HepG2 (cell line): ENCODE data around the gene CRADD. TPM values are rescaled to one million over a fixed set of nuclear protein-coding genes. Genes with fewer than 3 reads are reported as not detected.
A peak's percentile ranks its signal among the peaks of the same experiment; 100 is the strongest.

Experiments used
- ATAC-seq: fragments of 200-7000 bp; cut with Tn5 transposase; 3 replicates; pipeline ENCODE4 v1.9.1; 2020; ENCODE audit warnings: mild to moderate bottlenecking, moderate library complexity
- BruUV-seq: library from RNA; stranded (reverse); fragments of 400-500 nt; replicated peaks from 2 replicates; lab custom pipeline; 2021; lab: Mats Ljungman, UMichigan
- CTCF ChIA-PET: fragments of 300-600 bp; formaldehyde crosslinking; extraction: SDS; loops from one replicate; lab custom pipeline; 2021; ENCODE audit warnings: low total read pairs, inconsistent platforms, low intra/inter-chr PET ratio; lab: Yijun Ruan, JAX
- POLR2A ChIA-PET: fragments of 350-600 bp; sonication (Branson Sonifier 250); formaldehyde crosslinking; loops from one replicate; lab custom pipeline; 2020; ENCODE audit warnings: antibody characterized with exemption, inconsistent platforms; lab: Yijun Ruan, JAX
- DNase-seq: peaks from one replicate; pipeline ENCODE4 v3.0.0-alpha.2; 2015; ENCODE audit warnings: low spot score
- FAIRE-seq: peaks from 3 replicates; lab custom pipeline; 2011; peaks lifted over from hg19 to GRCh38; lab: Jason Lieb, UNC
- H2AFZ ChIP-seq: one replicate; pipeline ENCODE4 v1.6.1; 2011; ENCODE audit warnings: low read length, inconsistent platforms
- H3K27ac ChIP-seq: fragments of 300-600 bp; 3 replicates; pipeline ENCODE4 v1.8.0; 2011; ENCODE audit warnings: mixed run types, mild to moderate bottlenecking, mixed read lengths, low read length, inconsistent platforms; ENCODE audit not compliant: insufficient read depth; ENCODE audit errors: extremely low read length
- H3K27me3 ChIP-seq, 2 experiments: fragments of 200-600 bp in 1 of 2; 2 replicates in 1 of 2; 3 replicates in 1 of 2; pipeline versions ENCODE4 v1.6.0 to v1.8.0; 2011; ENCODE audit warnings: low read length in 2 of 2, mild to moderate bottlenecking in 2 of 2, moderate library complexity in 2 of 2, inconsistent platforms in 1 of 2; ENCODE audit not compliant: insufficient read depth in 2 of 2, control insufficient read depth in 1 of 2
- H3K36me3 ChIP-seq, 2 experiments: fragments of 200-600 bp in 1 of 2; replicated peaks in 1 of 2; 2 replicates in 1 of 2; 3 replicates in 1 of 2; pipeline versions ENCODE4 v1.5.1 to v1.8.0; 2011; ENCODE audit warnings: low read length in 2 of 2, inconsistent platforms in 1 of 2; ENCODE audit not compliant: insufficient read depth in 2 of 2, control insufficient read depth in 1 of 2
- H3K4me1 ChIP-seq: 2 replicates; pipeline ENCODE4 v1.5.1; 2012; ENCODE audit warnings: low read length, inconsistent platforms; ENCODE audit not compliant: insufficient read depth
- H3K4me2 ChIP-seq: 2 replicates; pipeline ENCODE4 v1.6.0; 2011; ENCODE audit warnings: low read depth, low read length, inconsistent platforms
- H3K4me3 ChIP-seq, 3 experiments: fragments of 200-600 bp in 1 of 3; sonication (generic), shearing (Covaris generic) in 1 of 3; replicated peaks in 1 of 3; 2 replicates each; pipeline ENCODE4 v1.5.1; 2011 to 2016; ENCODE audit warnings: low read length in 3 of 3, inconsistent platforms in 2 of 3, low read depth in 2 of 3, mild to moderate bottlenecking in 2 of 3, control low read depth in 1 of 3, mixed read lengths in 1 of 3; ENCODE audit not compliant: insufficient read depth in 1 of 3
- H3K79me2 ChIP-seq: one replicate; pipeline ENCODE4 v1.6.1; 2011; ENCODE audit warnings: low read length, inconsistent platforms; ENCODE audit not compliant: insufficient read depth
- H3K9ac ChIP-seq: 2 replicates; pipeline ENCODE4 v1.6.0; 2011; ENCODE audit warnings: mild to moderate bottlenecking, low read depth, low read length, inconsistent platforms; ENCODE audit not compliant: insufficient read depth
- H3K9me3 ChIP-seq: 2 replicates; pipeline ENCODE4 v1.5.1; 2012; ENCODE audit warnings: mild to moderate bottlenecking, low read length
- H4K20me1 ChIP-seq: 2 replicates; pipeline ENCODE4 v1.6.0; 2011; ENCODE audit warnings: inconsistent platforms, mild to moderate bottlenecking, low read length, moderate library complexity; ENCODE audit not compliant: insufficient read depth
- DNMT1 ChIP-seq: sonication (generic); formaldehyde crosslinking; IDR thresholded peaks from 2 replicates; pipeline ENCODE4 v1.5.1; 2020; ENCODE audit warnings: mild to moderate bottlenecking, missing genetic modification reagents
- FLYWCH1 ChIP-seq: sonication (generic); formaldehyde crosslinking; IDR thresholded peaks from 2 replicates; pipeline ENCODE4 v1.8.1; 2023; ENCODE audit warnings: mild to moderate bottlenecking, missing genetic modification reagents
- ISX ChIP-seq: sonication (generic); formaldehyde crosslinking; conservative IDR thresholded peaks from 2 replicates; pipeline ENCODE4 v1.5.0; 2020; ENCODE audit warnings: missing genetic modification reagents
- NFIC ChIP-seq: IDR thresholded peaks from 2 replicates; pipeline ENCODE4 v1.6.1; 2012; ENCODE audit warnings: mild to moderate bottlenecking, low read length, inconsistent platforms
- NFKB2 ChIP-seq: sonication (generic); formaldehyde crosslinking; IDR thresholded peaks from 2 replicates; pipeline ENCODE4 v1.4.0; 2020; ENCODE audit warnings: missing genetic modification reagents, borderline replicate concordance
- NR1H2 ChIP-seq: sonication (generic); formaldehyde crosslinking; IDR thresholded peaks from 2 replicates; pipeline ENCODE4 v1.8.1; 2022; ENCODE audit warnings: low read depth, missing genetic modification reagents, borderline replicate concordance
- ZNF207 ChIP-seq: fragments of 450-650 bp; IDR thresholded peaks from 2 replicates; pipeline ENCODE4 v1.6.1; 2016; ENCODE audit warnings: antibody characterized with exemption, borderline replicate concordance
- ZNF253 ChIP-seq: sonication (generic); formaldehyde crosslinking; IDR thresholded peaks from 2 replicates; pipeline ENCODE4 v1.8.0; 2022; ENCODE audit warnings: mild to moderate bottlenecking, missing genetic modification reagents, borderline replicate concordance
- ZNF468 ChIP-seq: sonication (generic); formaldehyde crosslinking; IDR thresholded peaks from 2 replicates; pipeline ENCODE4 v1.8.0; 2022; ENCODE audit warnings: mild to moderate bottlenecking, moderate library complexity, missing genetic modification reagents
- WGBS: methylation state at CpG from one replicate; pipeline ENCODE4 v1.1.6; 2017; ENCODE audit warnings: low lambda C conversion rate; 5-methylcytosine and 5-hydroxymethylcytosine counted together
- in situ Hi-C: cut with HindIII; loops from 2 replicates; pipeline ENCODE4 v1.10.0; 2017; ENCODE audit warnings: low pct_unique_long_range_greater_than_20kb; ENCODE audit not compliant: extremely low pct_ligation_motif_present
- intact Hi-C: fragments of 100-400 bp; cut with micrococcal nuclease; formaldehyde crosslinking; loops from one replicate; pipeline ENCODE4 v1.10.0; 2022; ENCODE audit not compliant: unreplicated experiment
- polyA plus RNA-seq, 8 experiments: library from polyadenylated mRNA; depleted of rRNA in 3 of 8; stranded (reverse) in 7 of 8; unstranded in 1 of 8; fragments of >200 nt; fragmentation: Illumina TruSeq in 4 of 8; extraction: Trizol in 4 of 8; gene quantifications; 2 replicates each; pipeline versions ENCODE4 v1.2.1 to v1.2.3, GENCODE V29; 2011 to 2016; ENCODE audit warnings: low read depth in 4 of 8, missing spikeins in 1 of 8, mixed read lengths in 1 of 8; ENCODE audit not compliant: insufficient read depth in 1 of 8
- total RNA-seq, 5 experiments: library from RNA; depleted of rRNA; stranded (reverse); fragments of >200 nt; fragmentation: Illumina TruSeq; extraction: Trizol; gene quantifications; 2 replicates each; pipeline ENCODE4 v1.2.3, GENCODE V29; 2016; ENCODE audit warnings: low read depth in 1 of 5
- TF ChIP-seq, protein P1 (sequence below): sonication (generic); formaldehyde crosslinking; IDR thresholded peaks from 2 replicates; pipeline ENCODE4 v1.5.0; 2020; ENCODE audit warnings: mild to moderate bottlenecking, missing genetic modification reagents
- TF ChIP-seq, protein P2 (sequence below): sonication (generic); formaldehyde crosslinking; IDR thresholded peaks from 2 replicates; pipeline ENCODE4 v1.5.0; 2020; ENCODE audit warnings: missing genetic modification reagents
- TF ChIP-seq, protein P3 (sequence below): IDR thresholded peaks from 2 replicates; pipeline ENCODE4 v1.6.1; 2016; ENCODE audit warnings: low read depth, missing genetic modification reagents, missing compliant biosample characterization

The CRADD gene
- total and polyA plus RNA-seq, 2 of the 13 experiments (the other 11 are each of a cell fraction or from before 2014, with no cell fraction given): 12.4 to 18.8 TPM

DNA sequence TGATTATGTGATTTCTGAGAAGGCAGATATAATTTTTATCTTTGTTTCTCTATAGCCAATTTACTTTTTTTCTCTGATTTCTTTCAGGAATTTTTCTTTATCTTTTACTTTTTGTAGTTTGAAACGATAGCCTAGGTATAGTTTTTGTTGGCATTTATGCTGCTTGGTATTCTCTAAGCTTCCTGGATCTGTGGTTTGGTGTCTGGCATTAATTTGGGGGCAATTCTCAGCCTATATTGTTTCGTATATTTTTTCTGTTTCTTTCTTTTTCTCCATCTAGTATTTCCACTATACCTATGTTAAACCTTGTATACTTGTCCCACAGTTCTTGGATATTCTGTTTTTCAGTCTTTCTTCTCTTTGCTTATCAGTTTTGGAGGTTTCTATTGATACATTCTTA lies 45.0 kb downstream of the CRADD start (continued):
- TF ChIP-seq ISX: no peak
- TF ChIP-seq NR1H2 (CRISPR knock-in tag): no peak

DNA sequence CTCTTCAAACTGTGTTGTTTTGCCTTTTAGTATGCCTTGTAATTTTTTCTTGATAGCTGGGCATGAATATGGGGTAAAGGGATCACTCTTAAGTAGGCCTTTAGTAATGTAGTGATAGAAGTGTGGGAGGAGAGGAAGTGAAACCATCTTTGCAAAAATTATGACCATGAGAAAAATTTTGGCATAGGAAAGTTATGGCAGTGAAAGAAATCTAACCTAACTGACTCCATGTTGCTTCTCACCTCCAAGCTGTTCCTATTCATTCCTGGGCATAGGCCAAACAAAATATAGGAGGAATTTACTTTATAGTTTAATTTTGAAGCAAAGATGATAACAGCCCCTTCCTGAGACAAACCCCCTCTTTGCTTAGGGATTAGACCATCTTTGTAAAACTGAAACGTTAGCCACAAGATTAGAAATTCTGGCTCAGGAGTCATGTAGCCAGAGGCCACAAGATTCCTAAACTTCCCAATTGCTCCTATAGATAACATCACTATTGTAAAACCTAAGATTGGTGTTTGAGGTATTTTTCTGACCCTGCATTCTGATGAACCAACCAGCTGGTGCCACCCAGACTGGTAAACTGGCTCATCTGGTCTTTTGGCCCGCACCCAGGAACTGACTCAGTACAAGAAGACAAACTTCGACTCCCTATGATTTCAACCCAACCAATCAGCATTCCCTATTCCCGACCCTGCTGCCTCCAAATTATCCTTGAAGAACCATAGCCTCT lies 45.8 kb downstream of the CRADD start:
- no TSS peak for BruUV-seq
- Histone ChIP-seq H3K4me3 (no peak overlapping the region), H3K4me2 (0 out of 2 replicates have a peak overlapping the region, but pooled peaks have one; percentile 20), H3K9me3 (peaks cover 4% of the 10 kb centered on the region; the same call in 1 of the 2 replicates), H4K20me1 (no peaks in the 10 kb centered on the region), H3K79me2 (no peaks in the 10 kb centered on the region), H2AFZ (no peak overlapping the region), H3K27ac (no peak overlapping the region), H3K36me3 (no peaks in the 10 kb centered on the region), H3K4me1 (peaks cover 28% of the 10 kb centered on the region), H3K27me3 (no peaks in the 10 kb centered on the region), H3K9ac (no peak overlapping the region)
- CTCF ChIA-PET: no interaction called here
- in situ Hi-C loops: no loop called here
- no peak for FAIRE-seq
- POLR2A ChIA-PET: no interaction called here
- DNase-seq: no peak
- 37% methylated on average over 2 of the region's 4 CpGs for WGBS
- intact Hi-C loops: no loop called here
- no peak for ATAC-seq
- TF ChIP-seq ZNF207 (no peak), DNMT1 (CRISPR knock-in tag) (no peak), FLYWCH1 (no peak), ZNF253 (CRISPR knock-in tag) (no peak), NFIC (no peak), NFKB2 (no peak), ZNF468 (CRISPR knock-in tag) (no peak)
- TF ChIP-seq, protein P1, sequence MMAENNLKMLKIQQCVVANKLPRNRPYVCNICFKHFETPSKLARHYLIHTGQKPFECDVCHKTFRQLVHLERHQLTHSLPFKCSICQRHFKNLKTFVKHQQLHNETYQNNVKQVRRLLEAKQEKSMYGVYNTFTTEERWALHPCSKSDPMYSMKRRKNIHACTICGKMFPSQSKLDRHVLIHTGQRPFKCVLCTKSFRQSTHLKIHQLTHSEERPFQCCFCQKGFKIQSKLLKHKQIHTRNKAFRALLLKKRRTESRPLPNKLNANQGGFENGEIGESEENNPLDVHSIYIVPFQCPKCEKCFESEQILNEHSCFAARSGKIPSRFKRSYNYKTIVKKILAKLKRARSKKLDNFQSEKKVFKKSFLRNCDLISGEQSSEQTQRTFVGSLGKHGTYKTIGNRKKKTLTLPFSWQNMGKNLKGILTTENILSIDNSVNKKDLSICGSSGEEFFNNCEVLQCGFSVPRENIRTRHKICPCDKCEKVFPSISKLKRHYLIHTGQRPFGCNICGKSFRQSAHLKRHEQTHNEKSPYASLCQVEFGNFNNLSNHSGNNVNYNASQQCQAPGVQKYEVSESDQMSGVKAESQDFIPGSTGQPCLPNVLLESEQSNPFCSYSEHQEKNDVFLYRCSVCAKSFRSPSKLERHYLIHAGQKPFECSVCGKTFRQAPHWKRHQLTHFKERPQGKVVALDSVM (CRISPR knock-in tag): no peak
- TF ChIP-seq, protein P2, sequence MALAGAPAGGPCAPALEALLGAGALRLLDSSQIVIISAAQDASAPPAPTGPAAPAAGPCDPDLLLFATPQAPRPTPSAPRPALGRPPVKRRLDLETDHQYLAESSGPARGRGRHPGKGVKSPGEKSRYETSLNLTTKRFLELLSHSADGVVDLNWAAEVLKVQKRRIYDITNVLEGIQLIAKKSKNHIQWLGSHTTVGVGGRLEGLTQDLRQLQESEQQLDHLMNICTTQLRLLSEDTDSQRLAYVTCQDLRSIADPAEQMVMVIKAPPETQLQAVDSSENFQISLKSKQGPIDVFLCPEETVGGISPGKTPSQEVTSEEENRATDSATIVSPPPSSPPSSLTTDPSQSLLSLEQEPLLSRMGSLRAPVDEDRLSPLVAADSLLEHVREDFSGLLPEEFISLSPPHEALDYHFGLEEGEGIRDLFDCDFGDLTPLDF (CRISPR knock-in tag): no peak
- TF ChIP-seq, protein P3, sequence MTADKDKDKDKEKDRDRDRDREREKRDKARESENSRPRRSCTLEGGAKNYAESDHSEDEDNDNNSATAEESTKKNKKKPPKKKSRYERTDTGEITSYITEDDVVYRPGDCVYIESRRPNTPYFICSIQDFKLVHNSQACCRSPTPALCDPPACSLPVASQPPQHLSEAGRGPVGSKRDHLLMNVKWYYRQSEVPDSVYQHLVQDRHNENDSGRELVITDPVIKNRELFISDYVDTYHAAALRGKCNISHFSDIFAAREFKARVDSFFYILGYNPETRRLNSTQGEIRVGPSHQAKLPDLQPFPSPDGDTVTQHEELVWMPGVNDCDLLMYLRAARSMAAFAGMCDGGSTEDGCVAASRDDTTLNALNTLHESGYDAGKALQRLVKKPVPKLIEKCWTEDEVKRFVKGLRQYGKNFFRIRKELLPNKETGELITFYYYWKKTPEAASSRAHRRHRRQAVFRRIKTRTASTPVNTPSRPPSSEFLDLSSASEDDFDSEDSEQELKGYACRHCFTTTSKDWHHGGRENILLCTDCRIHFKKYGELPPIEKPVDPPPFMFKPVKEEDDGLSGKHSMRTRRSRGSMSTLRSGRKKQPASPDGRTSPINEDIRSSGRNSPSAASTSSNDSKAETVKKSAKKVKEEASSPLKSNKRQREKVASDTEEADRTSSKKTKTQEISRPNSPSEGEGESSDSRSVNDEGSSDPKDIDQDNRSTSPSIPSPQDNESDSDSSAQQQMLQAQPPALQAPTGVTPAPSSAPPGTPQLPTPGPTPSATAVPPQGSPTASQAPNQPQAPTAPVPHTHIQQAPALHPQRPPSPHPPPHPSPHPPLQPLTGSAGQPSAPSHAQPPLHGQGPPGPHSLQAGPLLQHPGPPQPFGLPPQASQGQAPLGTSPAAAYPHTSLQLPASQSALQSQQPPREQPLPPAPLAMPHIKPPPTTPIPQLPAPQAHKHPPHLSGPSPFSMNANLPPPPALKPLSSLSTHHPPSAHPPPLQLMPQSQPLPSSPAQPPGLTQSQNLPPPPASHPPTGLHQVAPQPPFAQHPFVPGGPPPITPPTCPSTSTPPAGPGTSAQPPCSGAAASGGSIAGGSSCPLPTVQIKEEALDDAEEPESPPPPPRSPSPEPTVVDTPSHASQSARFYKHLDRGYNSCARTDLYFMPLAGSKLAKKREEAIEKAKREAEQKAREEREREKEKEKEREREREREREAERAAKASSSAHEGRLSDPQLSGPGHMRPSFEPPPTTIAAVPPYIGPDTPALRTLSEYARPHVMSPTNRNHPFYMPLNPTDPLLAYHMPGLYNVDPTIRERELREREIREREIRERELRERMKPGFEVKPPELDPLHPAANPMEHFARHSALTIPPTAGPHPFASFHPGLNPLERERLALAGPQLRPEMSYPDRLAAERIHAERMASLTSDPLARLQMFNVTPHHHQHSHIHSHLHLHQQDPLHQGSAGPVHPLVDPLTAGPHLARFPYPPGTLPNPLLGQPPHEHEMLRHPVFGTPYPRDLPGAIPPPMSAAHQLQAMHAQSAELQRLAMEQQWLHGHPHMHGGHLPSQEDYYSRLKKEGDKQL (CRISPR knock-in tag): no peak
